Activated CD8-positive, alpha-beta T cell treated with anti-CD3 and anti-CD28 coated beads, Interleukin-2, amount 10 ng/mL, durations not matched to agents 7 days and 5 days (primary cell): ENCODE measurements around the gene TRMT10C. TPM values are rescaled to one million over a fixed set of nuclear protein-coding genes. Genes with fewer than 3 reads are reported as not detected.
"Not testable (repeated sequence)": the region's sequence is repeated elsewhere in the genome, so short reads cannot be mapped to it uniquely, and the experiment has no call there.

Experiments used
- ATAC-seq: fragments of 150-1000 bp; cut with Tn5 transposase; one replicate; pipeline ENCODE4 v1.10.0; 2021; ENCODE audit warnings: moderate library complexity
- CTCF ChIA-PET: fragments of 350-600 bp; sonication (Branson Sonifier 250); formaldehyde crosslinking; loops from one replicate; lab custom pipeline; 2021; ENCODE audit warnings: antibody characterized with exemption; lab: Charles Lee
- POLR2A ChIA-PET: fragments of 350-600 bp; sonication (Branson Sonifier 250); formaldehyde crosslinking; loops from one replicate; lab custom pipeline; 2021; ENCODE audit warnings: antibody characterized with exemption; lab: Charles Lee
- DNase-seq: peaks from one replicate; pipeline ENCODE4 v3.0.0-alpha.2; 2020
- H3K27ac Mint-ChIP-seq: one replicate; pipeline ENCODE4 v1.8.0; 2021; ENCODE audit warnings: mild to moderate bottlenecking, mixed read lengths
- H3K27me3 Mint-ChIP-seq: one replicate; pipeline ENCODE4 v1.8.0; 2021; ENCODE audit warnings: low read depth, mixed read lengths
- H3K36me3 Mint-ChIP-seq: one replicate; pipeline ENCODE4 v1.8.0; 2021; ENCODE audit warnings: low read depth, mixed read lengths
- H3K4me1 Mint-ChIP-seq: one replicate; pipeline ENCODE4 v1.8.0; 2021; ENCODE audit warnings: low read depth, mixed read lengths
- H3K4me3 Mint-ChIP-seq: one replicate; pipeline ENCODE4 v1.8.0; 2021; ENCODE audit warnings: mild to moderate bottlenecking, mixed read lengths
- H3K9me3 Mint-ChIP-seq: one replicate; pipeline ENCODE4 v1.8.0; 2022; ENCODE audit warnings: mixed read lengths; ENCODE audit not compliant: insufficient read depth
- total RNA-seq, 2 experiments: library from RNA; stranded (reverse); gene quantifications; one replicate each; pipeline ENCODE4 v1.2.3, GENCODE V29; 2021

Gene TRMT10C
- total RNA-seq, 2 experiments from 2014 or later: 25.0 to 26.8 TPM

- Mint-ChIP-seq H3K9me3 (peaks cover 13% of the 10 kb centered on the region), H3K27me3 (no peaks in the 10 kb centered on the region), H3K36me3 (peaks cover 17% of the 10 kb centered on the region), H3K4me1 (peaks cover 40% of the 10 kb centered on the region), H3K4me3 (no peak overlapping the region), H3K27ac (peak overlapping the region; percentile 76)
- peak; percentile 31 for ATAC-seq
- ChIA-PET POLR2A (interaction anchor here (0.7 to 3.0 kb wide), 7 partner anchors 10 to 44 kb away, joined by 3 to 31 read pairs (median 4); partner anchors contain the start of genes PCNP and TRMT10C), CTCF (interaction anchor here (0.8 to 3.8 kb wide), 4 partner anchors 9 to 43 kb away, joined by 3 to 38 read pairs (median 6); partner anchors contain the start of gene PCNP)
- DNase-seq: no peak
Observed at GRCh38 chr3:101529816-101530685, 31.6 kb upstream of the TRMT10C start.

DNA sequence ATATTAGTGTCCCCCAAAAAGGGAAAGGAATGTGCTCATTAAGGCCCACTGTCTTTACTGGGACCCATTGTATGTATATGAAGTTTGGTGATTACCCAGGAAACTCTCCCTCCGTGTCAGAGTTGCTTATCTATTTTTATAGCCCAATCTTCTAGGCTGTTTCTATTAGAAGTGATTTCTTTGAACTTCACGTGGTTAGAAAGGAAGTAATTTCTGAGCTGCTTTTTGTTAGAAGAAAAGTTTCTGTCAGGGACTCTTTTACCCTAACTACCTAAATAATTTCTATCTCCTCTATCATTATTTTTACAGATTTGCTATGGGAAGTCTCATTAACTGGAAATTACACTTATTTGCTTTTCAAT, 31.0 kb upstream of the TRMT10C start:
- no peak for DNase-seq
- POLR2A ChIA-PET: interaction anchor here (0.8 to 3.0 kb wide), 6 partner anchors 11 to 43 kb away, joined by 4 to 31 read pairs (median 4); partner anchors contain the start of genes PCNP and TRMT10C

DNA sequence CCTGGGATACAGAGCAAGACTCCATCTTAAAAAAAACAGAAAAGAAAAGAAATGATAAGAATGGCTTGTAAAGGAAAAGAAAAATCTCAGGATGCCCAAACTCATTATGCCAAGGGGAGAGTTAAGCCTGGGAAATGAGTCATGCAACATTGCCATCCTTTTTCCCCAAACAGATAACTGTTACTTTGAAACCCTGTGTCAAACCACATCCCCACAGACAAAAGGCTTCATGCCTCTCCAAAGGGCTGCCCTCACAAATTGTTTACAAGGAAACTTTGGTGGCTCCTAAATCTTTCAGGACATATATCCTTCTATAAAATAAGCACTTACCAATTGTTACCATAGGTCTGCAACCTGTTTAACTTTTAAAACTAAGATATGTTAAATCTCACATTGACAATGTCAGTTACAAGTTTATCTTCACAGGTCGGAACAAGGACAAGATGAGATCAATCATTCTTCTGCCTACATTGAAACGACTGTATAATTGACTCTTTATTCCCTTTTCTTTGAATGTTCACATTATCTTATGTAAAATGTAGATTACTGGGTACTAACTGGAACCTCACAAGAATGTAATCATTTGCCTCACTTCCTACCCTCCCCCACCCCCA, 30.1 kb upstream of the TRMT10C start:
- CTCF ChIA-PET: interaction anchor here (3.8 kb wide), 1 partner anchor 11 kb away, joined by 38 read pairs; no protein-coding TSS in a partner anchor
- POLR2A ChIA-PET: interaction anchor here (1.5 to 3.0 kb wide), 2 partner anchors 11 to 30 kb away, joined by 4 to 31 read pairs; partner anchors contain the start of gene TRMT10C

More for the DNA sequence above, 31.0 kb upstream of the TRMT10C start:
- CTCF ChIA-PET: interaction anchor here (0.8 to 3.8 kb wide), 4 partner anchors 10 to 43 kb away, joined by 3 to 38 read pairs (median 6); partner anchors contain the start of gene PCNP
- H3K4me1 Mint-ChIP-seq: peaks cover 40% of the 10 kb centered on the region
- no peak overlapping the region for H3K4me3 Mint-ChIP-seq
- ATAC-seq: peak; percentile 49
- no peaks in the 10 kb centered on the region for H3K27me3 Mint-ChIP-seq
- H3K27ac Mint-ChIP-seq: peak overlapping the region; percentile 76
- peaks cover 10% of the 10 kb centered on the region for H3K9me3 Mint-ChIP-seq
- peaks cover 13% of the 10 kb centered on the region for H3K36me3 Mint-ChIP-seq

DNA sequence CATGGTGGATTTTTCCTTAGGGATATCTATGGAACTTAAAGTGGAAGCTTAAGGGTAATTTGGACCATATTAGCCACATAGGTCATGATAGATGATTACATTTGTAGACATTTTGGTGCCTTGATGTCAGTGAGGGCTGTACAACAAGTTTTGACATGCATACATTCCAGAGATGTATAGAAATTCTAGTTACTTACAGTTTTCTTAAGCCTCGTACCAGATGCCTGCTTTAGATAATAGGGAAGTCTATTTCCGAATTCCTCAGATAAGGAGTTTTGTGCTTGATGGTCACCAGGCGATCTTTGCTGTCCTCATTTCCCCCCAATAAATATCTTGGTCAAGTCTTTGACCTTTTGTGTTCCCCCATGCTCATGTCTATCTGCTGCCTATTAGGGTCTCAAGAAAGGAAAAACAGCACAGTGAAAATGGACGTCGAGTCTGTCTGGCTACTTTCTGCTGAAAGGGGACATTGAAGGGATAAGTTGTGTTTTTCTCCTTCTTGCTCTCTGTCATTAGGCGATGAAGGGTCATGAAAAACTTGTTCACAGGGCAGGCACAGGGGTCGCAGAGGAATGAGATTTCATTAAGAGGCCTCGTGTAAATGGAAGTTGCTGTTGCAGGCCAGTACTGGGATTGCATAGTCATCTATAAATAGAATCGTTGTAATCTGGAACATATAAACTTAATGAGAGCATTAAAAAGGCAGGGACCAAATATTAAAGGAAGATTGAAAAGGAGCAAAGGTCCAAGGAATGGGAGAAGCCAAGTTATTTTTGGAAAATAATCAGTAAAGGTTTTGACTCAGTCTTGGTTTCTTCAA, 28.7 kb upstream of the TRMT10C start:
- CTCF ChIA-PET: interaction anchor here (1.6 to 3.8 kb wide), 2 partner anchors 12 to 32 kb away, joined by 3 to 38 read pairs; no protein-coding TSS in a partner anchor
- ATAC-seq (no peak), DNase-seq (no peak)
- POLR2A ChIA-PET: interaction anchor here (1.7 kb wide), 1 partner anchor 14 kb away, joined by 6 read pairs; no protein-coding TSS in a partner anchor
- peaks cover 13% of the 10 kb centered on the region for H3K36me3 Mint-ChIP-seq
- no peak overlapping the region for H3K27ac Mint-ChIP-seq
- no peak overlapping the region for H3K4me3 Mint-ChIP-seq
- peaks cover 3% of the 10 kb centered on the region for H3K27me3 Mint-ChIP-seq
- H3K9me3 Mint-ChIP-seq: peaks cover 10% of the 10 kb centered on the region
- peaks cover 40% of the 10 kb centered on the region for H3K4me1 Mint-ChIP-seq

More for the DNA sequence above, 30.1 kb upstream of the TRMT10C start:
- ATAC-seq (peak; percentile 79), DNase-seq (peak; percentile 31)
- Mint-ChIP-seq H3K27me3 (no peaks in the 10 kb centered on the region), H3K4me1 (peaks cover 40% of the 10 kb centered on the region), H3K9me3 (peaks cover 10% of the 10 kb centered on the region), H3K27ac (peak overlapping the region; percentile 76), H3K36me3 (peaks cover 13% of the 10 kb centered on the region), H3K4me3 (no peak overlapping the region)

- peaks cover 40% of the 10 kb centered on the region for H3K4me1 Mint-ChIP-seq
- H3K36me3 Mint-ChIP-seq: peaks cover 13% of the 10 kb centered on the region
- ATAC-seq (no peak), DNase-seq (no peak)
- H3K27ac Mint-ChIP-seq: no peak overlapping the region
- peaks cover 7% of the 10 kb centered on the region for H3K27me3 Mint-ChIP-seq
- POLR2A ChIA-PET: interaction anchor here (1.7 kb wide), 1 partner anchor 15 kb away, joined by 6 read pairs; no protein-coding TSS in a partner anchor
- H3K9me3 Mint-ChIP-seq: peaks cover 10% of the 10 kb centered on the region
- CTCF ChIA-PET: interaction anchor here (1.6 kb wide), 1 partner anchor 31 kb away, joined by 3 read pairs; no protein-coding TSS in a partner anchor
- no peak overlapping the region for H3K4me3 Mint-ChIP-seq
Observed at GRCh38 chr3:101533603-101533968, 28.1 kb upstream of the TRMT10C start.

GRCh38 chr3:101535221-101535620, 26.4 kb upstream of the TRMT10C start:
- Mint-ChIP-seq H3K36me3 (peaks cover 3% of the 10 kb centered on the region), H3K27ac (no peak overlapping the region), H3K4me3 (no peak overlapping the region), H3K4me1 (peaks cover 29% of the 10 kb centered on the region), H3K27me3 (peaks cover 13% of the 10 kb centered on the region), H3K9me3 (no peaks in the 10 kb centered on the region)
- ATAC-seq (no peak), DNase-seq (no peak)
- CTCF ChIA-PET: interaction anchor here (0.7 to 1.7 kb wide), 4 partner anchors 9 to 13 kb away, joined by 3 to 6 read pairs (median 4); no protein-coding TSS in a partner anchor
- POLR2A ChIA-PET: interaction anchor here (0.6 to 0.7 kb wide), 2 partner anchors 24 to 561 kb away, joined by 3 read pairs; no protein-coding TSS in a partner anchor

DNA sequence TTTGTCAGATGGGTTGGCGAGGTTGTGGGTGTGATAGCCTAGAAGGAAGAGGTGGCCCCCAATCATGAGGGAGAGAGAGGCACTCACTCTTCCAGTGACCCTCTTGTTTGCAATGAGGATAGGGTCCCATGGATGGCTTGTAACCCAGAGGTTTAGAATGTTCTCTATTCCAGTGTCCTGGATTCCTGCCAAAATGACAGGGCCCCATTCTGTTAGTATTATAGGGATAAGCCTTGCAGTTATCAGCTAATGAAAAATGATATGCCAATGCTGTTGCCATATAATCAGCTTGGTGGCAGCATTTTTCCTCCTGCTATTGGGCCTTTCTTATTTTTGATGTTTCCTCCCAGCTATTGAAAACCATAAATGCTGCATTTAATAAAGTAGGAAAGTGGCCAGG, 25.4 kb upstream of the TRMT10C start:
- no peak for ATAC-seq
- H3K27ac Mint-ChIP-seq: no peak overlapping the region
- H3K4me3 Mint-ChIP-seq: no peak overlapping the region
- H3K9me3 Mint-ChIP-seq: no peaks in the 10 kb centered on the region
- no peaks in the 10 kb centered on the region for H3K36me3 Mint-ChIP-seq
- peaks cover 13% of the 10 kb centered on the region for H3K27me3 Mint-ChIP-seq
- ChIA-PET POLR2A (no interaction called here), CTCF (interaction anchor here (1.2 to 1.7 kb wide), 3 partner anchors 9 to 23 kb away, joined by 3 to 4 read pairs (median 4); partner anchors contain the start of gene SENP7)
- no peak for DNase-seq
- H3K4me1 Mint-ChIP-seq: peaks cover 19% of the 10 kb centered on the region

DNA sequence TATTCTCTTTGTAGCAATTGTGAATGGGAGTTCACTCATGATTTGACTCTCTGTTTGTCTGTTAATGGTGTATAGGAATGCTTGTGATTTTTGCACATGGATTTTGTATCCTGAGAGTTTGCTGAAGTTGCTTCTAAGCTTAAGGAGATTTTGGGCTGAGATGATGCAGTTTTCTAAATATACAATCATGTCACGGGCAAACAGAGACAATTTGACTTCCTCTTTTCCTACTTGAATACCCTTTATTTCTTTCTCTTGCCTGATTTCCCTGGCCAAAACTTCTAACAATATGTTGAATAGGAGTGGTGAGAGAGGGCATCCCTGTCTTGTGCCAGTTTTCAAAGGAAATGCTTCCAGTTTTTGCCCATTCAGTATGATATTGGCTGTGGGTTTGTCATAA, 24.7 kb upstream of the TRMT10C start:
- H3K36me3 Mint-ChIP-seq, H3K9me3 Mint-ChIP-seq, ATAC-seq, POLR2A ChIA-PET, DNase-seq, H3K27ac Mint-ChIP-seq, H3K4me3 Mint-ChIP-seq: not testable (repeated sequence)
- CTCF ChIA-PET: interaction anchor here (1.6 to 1.7 kb wide), 2 partner anchors 8 to 24 kb away, joined by 3 to 4 read pairs; partner anchors contain the start of gene SENP7
- H3K4me1 Mint-ChIP-seq: peaks cover 13% of the 10 kb centered on the region
- peaks cover 13% of the 10 kb centered on the region for H3K27me3 Mint-ChIP-seq

DNA sequence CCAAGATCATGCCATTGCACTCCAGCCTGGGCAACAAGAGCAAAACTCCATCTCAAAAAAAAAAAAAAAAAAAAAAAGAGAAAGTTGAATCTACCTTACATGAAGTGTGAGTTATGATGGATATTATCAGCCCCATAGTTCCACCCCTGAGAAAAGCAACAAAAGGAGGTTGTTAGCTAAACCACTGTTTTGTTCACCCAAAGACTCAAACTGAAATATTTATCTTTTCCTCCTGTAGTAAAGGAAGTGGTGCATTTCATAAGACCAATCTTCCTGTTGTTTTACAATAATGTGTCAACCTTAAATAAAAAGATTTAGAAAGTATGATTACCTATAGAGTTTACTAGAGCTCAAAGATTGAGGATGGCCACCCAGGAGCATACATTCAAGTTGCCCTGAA, 18.7 kb upstream of the TRMT10C start:
- DNase-seq: no peak
- POLR2A ChIA-PET: interaction anchor here (0.6 to 3.6 kb wide), 7 partner anchors 12 to 84 kb away, joined by 3 to 17 read pairs (median 7); partner anchors contain the start of genes PCNP and TRMT10C
- peak overlapping the region; percentile 85 for H3K27ac Mint-ChIP-seq
- peaks cover 11% of the 10 kb centered on the region for H3K27me3 Mint-ChIP-seq
- peak overlapping the region; percentile 16 for H3K4me3 Mint-ChIP-seq
- peaks cover 3% of the 10 kb centered on the region for H3K9me3 Mint-ChIP-seq
- peaks cover 11% of the 10 kb centered on the region for H3K36me3 Mint-ChIP-seq
- CTCF ChIA-PET: interaction anchor here (0.8 to 4.7 kb wide), 6 partner anchors 12 to 31 kb away, joined by 3 to 31 read pairs (median 5); partner anchors contain the start of genes PCNP and SENP7
- peaks cover 26% of the 10 kb centered on the region for H3K4me1 Mint-ChIP-seq
- ATAC-seq: peak; percentile 44

DNA sequence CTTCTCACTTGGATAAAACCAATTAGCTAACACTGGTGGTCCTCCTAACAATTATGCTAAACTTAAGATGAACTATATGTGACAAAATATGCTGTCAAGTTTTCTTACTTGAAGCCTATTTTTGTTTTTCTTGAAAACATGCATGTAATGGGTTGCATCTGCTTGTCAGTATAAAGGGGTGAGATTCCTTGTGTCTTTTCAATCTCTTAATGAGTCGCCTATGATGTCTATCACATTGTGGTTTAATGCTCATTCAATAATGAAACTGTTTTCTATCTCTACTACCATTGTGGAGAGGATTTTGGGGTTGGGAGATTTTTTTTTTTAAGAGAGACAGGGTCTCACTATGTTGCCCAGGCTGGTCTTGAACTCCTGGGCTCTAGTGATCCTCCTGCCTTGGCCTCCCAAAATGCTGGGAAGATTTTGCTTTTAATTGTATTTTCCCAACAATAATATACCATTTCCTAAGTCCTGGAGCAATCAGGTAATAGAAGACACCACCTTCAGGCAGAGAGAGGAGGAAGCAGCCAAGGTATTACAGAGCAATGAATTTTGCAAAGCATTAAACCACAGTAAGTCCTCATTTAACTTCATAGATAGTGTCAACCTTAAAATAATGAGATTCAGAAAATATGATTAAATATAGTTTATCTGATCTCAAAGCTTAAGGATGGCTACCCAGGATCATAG, 17.4 kb upstream of the TRMT10C start:
- Mint-ChIP-seq H3K4me1 (peaks cover 26% of the 10 kb centered on the region), H3K27me3 (no peaks in the 10 kb centered on the region), H3K9me3 (peaks cover 3% of the 10 kb centered on the region), H3K27ac (peak overlapping the region; percentile 47), H3K4me3 (no peak overlapping the region), H3K36me3 (peaks cover 11% of the 10 kb centered on the region)
- no peak for ATAC-seq
- no peak for DNase-seq
- CTCF ChIA-PET: interaction anchor here (0.9 to 4.7 kb wide), 8 partner anchors 8 to 32 kb away, joined by 3 to 31 read pairs (median 4); partner anchors contain the start of gene PCNP
- POLR2A ChIA-PET: interaction anchor here (0.6 to 3.6 kb wide), 6 partner anchors 14 to 30 kb away, joined by 3 to 14 read pairs (median 4); partner anchors contain the start of genes PCNP and TRMT10C
